Measurements from ENCODE around the gene TTLL9.

- TF ChIP-seq POLR2A (IDR thresholded peaks at IDR 0.05; ENCODE audit: low read depth, low read length) (no peak), POLR2AphosphoS5 (IDR thresholded peaks at IDR 0.05; ENCODE audit: low read depth, low read length) (no peak), TAF1 (IDR thresholded peaks at IDR 0.05; ENCODE audit: low read depth, low read length) (no peak)
Measured at GRCh38 chr20:31837896-31838397, 32.5 kb upstream of the TTLL9 start.
